Right forelimb (tissue), 1 donor: Measurements from ENCODE around the gene DENND2C.
"Not testable (repeated sequence)": the region's sequence is repeated elsewhere in the genome, so short reads cannot be mapped to it uniquely, and the experiment has no call there.

Experiments used
- DNase-seq: peaks from one replicate; pipeline ENCODE4 v3.0.0-alpha.2; 2018

DENND2C gene

DNA sequence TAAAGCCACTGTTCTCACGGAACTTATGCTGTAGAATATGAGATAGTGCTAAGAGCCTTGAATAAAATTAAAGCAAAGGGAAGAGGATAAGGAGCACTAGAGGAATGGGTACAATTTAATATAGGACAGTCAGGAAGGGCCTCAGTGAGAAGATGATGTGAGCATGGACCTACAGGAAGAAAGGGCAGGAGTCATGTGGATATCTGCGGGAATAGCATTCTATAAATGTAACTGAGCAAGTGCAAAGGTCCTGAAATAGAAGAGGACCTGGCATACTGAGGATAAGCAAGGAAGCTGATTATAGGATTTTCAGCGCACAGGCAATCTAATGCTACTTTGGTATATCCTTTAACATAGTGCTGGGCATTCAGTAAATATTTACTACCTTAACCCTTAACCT lies 75.8 kb downstream of the DENND2C start:
- no peak for DNase-seq

DNA sequence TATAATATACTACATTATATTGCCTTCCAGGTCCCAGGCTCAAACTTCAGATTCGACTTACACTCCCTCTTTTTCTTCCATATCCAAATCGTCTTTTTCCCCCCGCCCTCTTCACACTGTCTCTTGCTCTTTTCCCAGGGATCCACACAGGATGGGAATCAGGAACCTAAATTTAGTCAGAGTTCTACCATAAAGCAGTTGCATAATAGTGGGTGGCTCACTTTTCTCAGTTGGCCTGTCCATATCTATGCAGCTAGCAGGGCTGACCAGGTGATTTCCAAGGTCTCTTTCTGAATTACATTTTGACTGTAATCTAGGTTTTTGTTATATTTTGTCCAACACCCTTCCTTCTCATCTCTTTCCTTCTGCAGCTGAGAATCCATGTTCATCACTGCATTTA lies 80.7 kb downstream of the DENND2C start:
- DNase-seq: no peak

- DNase-seq: no peak
Measured at GRCh38 chr1:114588196-114588689, 81.6 kb downstream of the DENND2C start.

DNA sequence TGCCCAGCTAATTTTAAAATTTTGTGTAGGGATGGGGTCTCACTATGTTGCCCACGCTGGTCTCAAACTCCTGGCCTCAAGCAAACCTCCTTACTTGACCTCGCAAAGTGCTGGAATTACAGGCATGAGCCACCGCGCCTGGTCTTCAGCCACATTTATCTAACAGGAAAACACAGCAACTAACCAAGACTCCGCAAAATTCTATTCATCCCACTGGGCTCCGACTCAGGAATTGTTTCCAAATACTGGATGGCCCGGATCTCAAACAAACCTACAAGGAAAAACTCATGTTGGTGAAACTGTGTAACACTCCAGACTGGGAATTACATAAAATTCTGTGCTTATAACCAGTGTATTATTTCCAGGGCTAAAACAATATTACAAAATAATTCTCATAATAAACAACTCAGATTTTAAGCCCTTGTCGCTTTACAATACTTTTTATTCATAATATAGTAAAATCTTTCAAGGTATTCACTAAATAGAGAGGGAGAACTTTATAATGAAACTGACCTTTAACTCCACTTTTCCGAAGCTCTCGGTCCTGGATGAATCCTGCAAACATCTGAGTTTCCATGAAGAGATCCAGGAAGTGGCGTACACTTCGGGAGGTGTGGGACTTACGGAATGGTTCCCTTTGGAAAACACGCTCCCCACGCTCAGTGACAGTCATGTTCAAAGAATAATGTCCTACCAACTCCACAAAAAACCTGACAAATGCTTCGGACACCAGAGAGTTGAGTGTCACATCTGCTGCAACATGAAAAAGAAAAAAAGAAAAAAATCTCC lies 82.5 kb downstream of the DENND2C start:
- DNase-seq: no peak

DNA sequence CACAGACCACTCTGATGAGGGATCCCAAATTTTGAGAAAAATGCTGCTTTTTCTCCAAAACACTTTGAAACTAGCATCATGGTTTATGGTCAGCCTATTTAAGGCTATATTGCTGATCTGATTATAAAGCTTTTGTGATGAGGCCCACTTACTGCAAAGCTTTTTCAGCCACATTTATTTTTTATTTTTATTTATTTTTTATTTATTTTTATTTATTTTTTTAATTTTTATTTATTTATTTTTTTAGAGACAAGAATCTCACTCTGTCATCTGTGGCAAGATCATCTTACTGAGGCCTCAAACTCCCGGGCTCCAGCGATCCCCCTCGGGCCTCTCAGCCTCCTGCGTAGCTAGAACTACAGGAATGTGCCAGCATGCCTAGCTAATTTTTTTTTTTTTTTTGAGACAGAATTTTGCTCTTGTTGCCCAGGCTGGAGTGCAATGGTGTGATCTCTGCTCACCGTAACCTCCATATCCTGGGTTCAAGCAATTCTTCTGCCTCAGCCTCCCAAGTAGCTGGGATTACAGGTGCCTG lies 83.3 kb downstream of the DENND2C start:
- DNase-seq: no peak

- no peak for DNase-seq
Measured at GRCh38 chr1:114585231-114585630, 84.6 kb downstream of the DENND2C start.

DNA sequence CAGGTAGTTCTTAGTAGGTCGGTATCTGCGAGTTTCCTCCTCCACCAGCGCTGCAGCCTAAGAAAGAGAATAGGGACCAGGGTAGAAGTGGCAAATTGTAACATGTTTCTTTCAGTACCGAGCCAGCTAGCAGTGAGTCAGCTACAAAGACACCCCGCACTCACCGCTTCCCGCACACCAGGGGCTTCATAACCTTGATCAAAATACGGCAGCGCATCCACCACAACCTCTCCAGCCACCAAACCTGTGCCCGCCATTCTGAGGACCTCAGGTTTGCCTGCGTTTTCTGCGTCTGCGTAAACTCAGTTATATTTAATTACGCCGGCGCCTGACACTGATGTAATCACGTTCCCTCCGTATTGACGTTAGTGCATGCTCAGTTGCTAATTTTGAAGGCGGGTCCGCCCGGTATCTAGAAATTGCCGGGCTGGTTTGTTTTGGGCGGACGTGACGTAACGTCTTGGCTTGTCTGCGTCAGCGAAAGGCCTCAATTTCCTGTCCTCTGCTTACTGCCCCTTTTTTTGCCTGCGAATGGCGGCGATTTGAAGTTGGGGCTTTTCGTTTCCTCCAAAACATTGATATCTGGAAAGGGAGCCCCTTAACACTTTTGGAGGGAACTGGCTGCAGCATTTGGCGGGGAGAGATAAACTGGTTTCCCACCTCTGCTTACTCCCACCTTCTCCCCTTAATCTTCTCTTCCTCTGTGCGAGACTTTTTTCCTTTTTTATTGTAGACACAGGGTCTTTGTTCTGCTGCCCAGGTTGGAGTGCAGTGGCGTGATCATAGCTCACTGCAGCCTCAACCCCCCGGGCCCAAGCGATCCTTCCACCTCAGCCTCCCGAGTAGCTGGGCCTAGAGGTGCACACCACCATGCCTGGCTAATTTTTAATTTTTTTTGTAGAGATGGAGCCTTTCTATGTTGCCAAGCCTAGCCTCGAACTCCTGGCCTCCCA lies 88.2 kb downstream of the DENND2C start, which contains the start of gene BCAS2:
BCAS2 (minus strand) TSS at position 281 of the 953 bp plus-strand sequence; CDS start at position 257, 24 bp downstream.
- peak; percentile 96 for DNase-seq

GRCh38 chr1:114574365-114574764 lies 95.5 kb downstream of the DENND2C start:
- no peak for DNase-seq

- no peak for DNase-seq
Measured at GRCh38 chr1:114564141-114564540, 105.7 kb downstream of the DENND2C start.

DNA sequence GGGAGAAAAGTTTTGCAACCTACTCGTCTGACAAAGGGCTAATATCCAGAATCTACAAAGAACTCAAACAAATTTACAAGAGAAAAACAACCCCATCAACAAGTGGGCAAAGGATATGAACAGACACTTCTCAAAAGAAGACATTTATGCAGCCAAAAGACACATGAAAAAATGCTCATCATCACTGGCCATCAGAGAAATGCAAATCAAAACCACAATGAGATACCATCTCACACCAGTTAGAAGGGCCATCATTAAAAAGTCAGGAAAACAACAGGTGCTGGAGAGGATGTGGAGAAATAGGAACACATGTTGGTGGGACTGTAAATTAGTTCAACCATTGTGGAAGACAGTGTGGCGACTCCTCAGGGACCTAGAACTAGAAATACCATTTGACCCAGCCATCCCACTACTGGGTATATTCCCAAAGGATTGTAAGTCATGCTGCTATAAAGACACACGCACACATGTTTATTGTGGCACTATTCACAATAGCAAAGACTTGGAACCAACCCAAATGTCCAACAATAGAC lies 106.8 kb downstream of the DENND2C start:
- DNase-seq: not testable (repeated sequence)

DNA sequence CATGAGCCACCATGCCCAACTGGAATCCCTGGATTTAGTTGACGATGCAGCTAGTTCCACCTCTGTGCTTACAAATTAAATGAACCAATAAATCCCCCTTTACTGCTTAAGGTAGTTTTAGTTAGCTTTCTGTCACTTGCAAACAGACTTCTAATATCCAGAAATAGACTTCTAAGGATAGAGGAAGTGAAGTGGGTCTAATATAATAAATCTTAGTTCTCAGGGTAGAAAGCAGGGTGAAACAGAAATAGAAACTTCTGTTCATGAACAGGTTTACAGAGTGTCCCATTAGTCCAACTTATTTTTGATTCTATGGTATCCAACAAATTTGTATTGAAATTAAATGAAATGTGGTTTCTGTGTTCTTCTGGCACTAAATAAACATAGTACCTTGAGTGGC lies 108.5 kb downstream of the DENND2C start:
- DNase-seq: no peak

- no peak for DNase-seq
Measured at GRCh38 chr1:114559356-114559755, 110.5 kb downstream of the DENND2C start.

DNA sequence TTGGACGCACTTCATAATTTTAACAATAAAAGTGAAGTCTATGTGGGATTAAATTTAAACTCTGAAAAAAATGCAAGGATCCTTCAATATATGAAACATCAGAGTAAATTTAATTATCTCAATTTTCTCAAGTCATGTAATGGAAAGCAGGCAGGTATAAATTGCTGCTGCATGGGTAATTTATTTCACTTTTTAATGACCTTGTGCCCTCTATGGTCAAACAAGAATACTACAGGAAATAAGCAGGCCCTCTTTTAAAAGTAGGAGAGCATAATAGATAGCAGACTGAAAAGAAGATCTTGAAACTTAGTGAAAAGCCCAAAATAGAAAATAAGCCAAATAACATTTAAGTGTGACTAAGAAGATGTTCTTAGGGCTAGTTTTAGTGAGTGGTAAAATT lies 111.3 kb downstream of the DENND2C start:
- DNase-seq: no peak

DNA sequence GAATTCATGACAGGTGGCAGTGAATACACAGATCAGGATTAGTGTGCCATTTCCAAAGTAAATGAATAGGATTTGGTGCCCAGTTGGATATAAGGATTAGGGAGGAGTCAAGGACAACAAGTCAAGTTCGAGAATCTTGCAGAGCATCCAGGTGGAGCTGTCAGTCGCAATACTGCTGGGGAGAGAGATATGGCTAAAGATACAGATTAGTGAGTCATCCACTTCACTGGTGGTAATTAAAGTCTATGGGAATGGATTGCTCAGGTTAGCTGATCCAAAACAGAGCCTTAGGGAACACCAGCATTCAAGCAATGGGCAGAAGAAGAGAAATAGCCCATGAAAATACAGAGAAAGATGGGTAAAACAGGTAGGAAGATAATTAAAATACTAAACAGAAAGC lies 115.3 kb downstream of the DENND2C start:
- DNase-seq: no peak

- no peak for DNase-seq
Measured at GRCh38 chr1:114552106-114552639, 117.7 kb downstream of the DENND2C start.

- DNase-seq: no peak
Measured at GRCh38 chr1:114551400-114551799, 118.4 kb downstream of the DENND2C start.

DNA sequence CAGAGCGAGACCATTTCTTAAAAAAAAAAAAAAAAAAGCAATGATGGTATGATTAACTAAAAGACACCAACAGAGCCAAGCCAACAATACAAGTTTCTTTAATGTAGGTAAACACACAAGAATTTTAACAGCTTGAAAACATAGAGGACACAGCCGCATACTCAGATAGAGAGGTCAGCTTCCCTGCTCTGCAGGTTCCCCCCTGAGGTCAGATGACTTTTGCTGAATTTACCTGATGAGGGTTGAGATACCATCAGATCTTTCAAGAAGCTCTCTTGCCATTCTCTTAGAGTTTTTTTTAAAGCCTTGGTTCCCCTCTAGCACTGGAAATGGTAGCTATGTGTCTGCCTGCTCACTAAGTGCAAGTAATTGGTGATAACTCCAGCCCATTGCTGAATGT lies 119.5 kb downstream of the DENND2C start:
- no peak for DNase-seq

GRCh38 chr1:114549137-114549536 lies 120.7 kb downstream of the DENND2C start:
- no peak for DNase-seq

DNA sequence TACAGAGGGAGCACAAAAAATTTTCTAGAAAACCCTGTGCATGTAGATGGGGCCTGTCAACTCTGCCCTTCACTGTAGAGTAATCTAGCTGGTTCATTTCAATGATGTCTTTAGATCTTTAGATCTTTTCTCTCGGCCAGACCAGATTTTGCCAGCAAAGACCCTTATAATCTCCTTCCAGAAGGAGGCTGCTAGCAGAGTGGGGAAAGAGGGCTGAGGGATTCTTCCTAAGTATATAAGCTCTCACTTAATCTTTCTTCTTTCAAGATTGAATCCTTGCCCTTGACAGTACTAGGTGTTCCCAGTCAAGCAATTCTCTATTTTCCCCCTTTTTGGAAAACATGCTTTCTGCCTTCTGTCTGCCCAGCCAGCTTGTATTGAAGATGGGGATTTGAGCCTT lies 122.8 kb downstream of the DENND2C start:
- no peak for DNase-seq

- DNase-seq: no peak
Measured at GRCh38 chr1:114545796-114546195, 124.1 kb downstream of the DENND2C start.

GRCh38 chr1:114545315-114545714 lies 124.5 kb downstream of the DENND2C start:
- DNase-seq: no peak

- no peak for DNase-seq
Measured at GRCh38 chr1:114540821-114541220, 129.0 kb downstream of the DENND2C start.

- DNase-seq: no peak
Measured at GRCh38 chr1:114540272-114540671, 129.6 kb downstream of the DENND2C start.
